HepG2 (cell line): ENCODE results near the gene ZNF770. TPM values are rescaled to one million over a fixed set of nuclear protein-coding genes. Genes with fewer than 3 reads are reported as not detected.

ENCODE experiments used
- BORCS8-MEF2B ChIP-seq: sonication (generic); formaldehyde crosslinking; IDR thresholded peaks from 2 replicates; pipeline ENCODE4 v1.8.0; 2022; ENCODE audit warnings: mild to moderate bottlenecking, missing genetic modification reagents
- BRCA1 ChIP-seq: sonication (generic); formaldehyde crosslinking; IDR thresholded peaks from 2 replicates; pipeline ENCODE4 v1.4.0; 2020; ENCODE audit warnings: missing genetic modification reagents
- HCFC1 ChIP-seq: fragments of 150-350 bp; IDR thresholded peaks from 2 replicates; pipeline ENCODE4 v1.6.1; 2014; ENCODE audit warnings: low read depth, low read length
- MEIS1 ChIP-seq: sonication (generic); formaldehyde crosslinking; IDR thresholded peaks from 2 replicates; pipeline ENCODE4 v1.9.0; 2021; ENCODE audit warnings: mild to moderate bottlenecking, missing genetic modification reagents, moderate library complexity, borderline replicate concordance
- PCBP1 ChIP-seq: fragments of 200-400 bp; formaldehyde crosslinking; IDR thresholded peaks from 2 replicates; pipeline ENCODE4 v1.6.1; 2017; ENCODE audit warnings: mild to moderate bottlenecking, low read depth, low read length, borderline replicate concordance
- RARA ChIP-seq: IDR thresholded peaks from 2 replicates; pipeline ENCODE4 v1.6.1; 2016; ENCODE audit warnings: missing genetic modification reagents, missing compliant biosample characterization
- SMARCC2 ChIP-seq: fragments of 450-650 bp; IDR thresholded peaks from 2 replicates; pipeline ENCODE4 v1.6.1; 2017; ENCODE audit warnings: antibody characterized with exemption, mild to moderate bottlenecking
- ZNF614 ChIP-seq: IDR thresholded peaks from 2 replicates; pipeline ENCODE4 v1.6.1; 2018; ENCODE audit warnings: missing biosample characterization, missing genetic modification reagents, inconsistent platforms, borderline replicate concordance
- polyA plus RNA-seq, 8 experiments: library from polyadenylated mRNA; depleted of rRNA in 3 of 8; stranded (reverse) in 7 of 8; unstranded in 1 of 8; fragments of >200 nt; fragmentation: Illumina TruSeq in 4 of 8; extraction: Trizol in 4 of 8; gene quantifications; 2 replicates each; pipeline versions ENCODE4 v1.2.1 to v1.2.3, GENCODE V29; 2011 to 2016; ENCODE audit warnings: low read depth in 4 of 8, missing spikeins in 1 of 8, mixed read lengths in 1 of 8; ENCODE audit not compliant: insufficient read depth in 1 of 8
- total RNA-seq, 5 experiments: library from RNA; depleted of rRNA; stranded (reverse); fragments of >200 nt; fragmentation: Illumina TruSeq; extraction: Trizol; gene quantifications; 2 replicates each; pipeline ENCODE4 v1.2.3, GENCODE V29; 2016; ENCODE audit warnings: low read depth in 1 of 5
- TF ChIP-seq, protein P1 (sequence below): sonication (generic); formaldehyde crosslinking; IDR thresholded peaks from 2 replicates; pipeline ENCODE4 v1.5.1; 2020; ENCODE audit warnings: mild to moderate bottlenecking, moderate library complexity, missing genetic modification reagents
- TF ChIP-seq, protein P2 (sequence below): sonication (generic); formaldehyde crosslinking; IDR thresholded peaks from 2 replicates; pipeline ENCODE4 v1.4.0; 2020; ENCODE audit warnings: mild to moderate bottlenecking, missing genetic modification reagents
- TF ChIP-seq, protein P3 (sequence below): sonication (generic); formaldehyde crosslinking; IDR thresholded peaks from 2 replicates; pipeline ENCODE4 v1.4.0; 2020; ENCODE audit warnings: mild to moderate bottlenecking, missing genetic modification reagents
- TF ChIP-seq, protein P4 (sequence below): sonication (generic); formaldehyde crosslinking; conservative IDR thresholded peaks from 2 replicates; pipeline ENCODE4 v1.4.0; 2020; ENCODE audit warnings: missing genetic modification reagents

Gene ZNF770
- total and polyA plus RNA-seq, 2 of the 13 experiments (the other 11 are each of a cell fraction or from before 2014, with no cell fraction given) = 15.5 to 33.1 TPM

DNA sequence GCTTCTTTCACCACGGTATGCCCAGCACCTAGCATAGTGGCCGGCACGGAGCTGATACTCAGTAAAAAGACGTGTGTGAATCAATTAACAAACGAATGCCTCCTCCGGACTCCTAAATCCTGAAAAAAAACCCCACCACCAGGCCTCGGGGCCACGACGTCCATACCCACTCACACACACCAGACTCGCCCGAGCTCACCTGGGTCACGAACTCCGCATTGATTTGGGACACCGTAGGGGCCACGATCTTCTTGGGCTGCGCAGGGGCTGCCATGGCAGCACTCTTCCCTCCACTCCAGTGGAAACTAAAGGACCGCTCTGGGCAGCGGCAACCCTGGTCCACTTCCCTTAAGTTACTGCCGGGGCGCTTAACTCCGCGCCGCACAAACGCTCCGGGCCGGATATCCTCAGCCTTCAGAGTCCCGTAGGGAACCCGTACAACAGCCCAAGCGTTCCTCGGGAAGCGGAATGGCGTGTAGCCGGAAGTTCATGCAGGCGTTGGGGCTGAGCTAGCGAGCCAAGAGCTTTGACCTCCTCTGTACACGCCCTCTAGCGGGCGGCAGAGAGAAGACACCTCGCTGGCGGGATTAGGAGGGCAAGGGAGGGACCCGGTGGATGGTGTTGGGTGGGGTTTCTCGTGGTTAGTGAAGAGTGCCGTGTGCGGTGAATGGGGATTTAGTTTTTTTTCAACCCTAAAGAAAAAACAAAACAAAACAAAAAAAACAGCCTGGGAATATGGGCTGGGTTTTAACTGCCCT is 18.6 kb downstream of the ZNF770 start, which contains the start of gene AQR (continued):
- TF ChIP-seq, protein P1, sequence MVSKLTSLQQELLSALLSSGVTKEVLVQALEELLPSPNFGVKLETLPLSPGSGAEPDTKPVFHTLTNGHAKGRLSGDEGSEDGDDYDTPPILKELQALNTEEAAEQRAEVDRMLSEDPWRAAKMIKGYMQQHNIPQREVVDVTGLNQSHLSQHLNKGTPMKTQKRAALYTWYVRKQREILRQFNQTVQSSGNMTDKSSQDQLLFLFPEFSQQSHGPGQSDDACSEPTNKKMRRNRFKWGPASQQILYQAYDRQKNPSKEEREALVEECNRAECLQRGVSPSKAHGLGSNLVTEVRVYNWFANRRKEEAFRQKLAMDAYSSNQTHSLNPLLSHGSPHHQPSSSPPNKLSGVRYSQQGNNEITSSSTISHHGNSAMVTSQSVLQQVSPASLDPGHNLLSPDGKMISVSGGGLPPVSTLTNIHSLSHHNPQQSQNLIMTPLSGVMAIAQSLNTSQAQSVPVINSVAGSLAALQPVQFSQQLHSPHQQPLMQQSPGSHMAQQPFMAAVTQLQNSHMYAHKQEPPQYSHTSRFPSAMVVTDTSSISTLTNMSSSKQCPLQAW (CRISPR knock-in tag) = peak; percentile 89
- TF ChIP-seq SMARCC2 (no peak), MEIS1 (CRISPR knock-in tag) (no peak), ZNF614 (CRISPR knock-in tag) (peak; percentile 86), BORCS8-MEF2B (CRISPR knock-in tag) (peak; percentile 87), PCBP1 (no peak), BRCA1 (no peak; the same call in 1 of the 2 replicates), RARA (peak; percentile 48; the same call in 1 of the 2 replicates), HCFC1 (peak; percentile 81)
- TF ChIP-seq, protein P2, sequence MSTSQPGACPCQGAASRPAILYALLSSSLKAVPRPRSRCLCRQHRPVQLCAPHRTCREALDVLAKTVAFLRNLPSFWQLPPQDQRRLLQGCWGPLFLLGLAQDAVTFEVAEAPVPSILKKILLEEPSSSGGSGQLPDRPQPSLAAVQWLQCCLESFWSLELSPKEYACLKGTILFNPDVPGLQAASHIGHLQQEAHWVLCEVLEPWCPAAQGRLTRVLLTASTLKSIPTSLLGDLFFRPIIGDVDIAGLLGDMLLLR (CRISPR knock-in tag) = no peak
- TF ChIP-seq, protein P3, sequence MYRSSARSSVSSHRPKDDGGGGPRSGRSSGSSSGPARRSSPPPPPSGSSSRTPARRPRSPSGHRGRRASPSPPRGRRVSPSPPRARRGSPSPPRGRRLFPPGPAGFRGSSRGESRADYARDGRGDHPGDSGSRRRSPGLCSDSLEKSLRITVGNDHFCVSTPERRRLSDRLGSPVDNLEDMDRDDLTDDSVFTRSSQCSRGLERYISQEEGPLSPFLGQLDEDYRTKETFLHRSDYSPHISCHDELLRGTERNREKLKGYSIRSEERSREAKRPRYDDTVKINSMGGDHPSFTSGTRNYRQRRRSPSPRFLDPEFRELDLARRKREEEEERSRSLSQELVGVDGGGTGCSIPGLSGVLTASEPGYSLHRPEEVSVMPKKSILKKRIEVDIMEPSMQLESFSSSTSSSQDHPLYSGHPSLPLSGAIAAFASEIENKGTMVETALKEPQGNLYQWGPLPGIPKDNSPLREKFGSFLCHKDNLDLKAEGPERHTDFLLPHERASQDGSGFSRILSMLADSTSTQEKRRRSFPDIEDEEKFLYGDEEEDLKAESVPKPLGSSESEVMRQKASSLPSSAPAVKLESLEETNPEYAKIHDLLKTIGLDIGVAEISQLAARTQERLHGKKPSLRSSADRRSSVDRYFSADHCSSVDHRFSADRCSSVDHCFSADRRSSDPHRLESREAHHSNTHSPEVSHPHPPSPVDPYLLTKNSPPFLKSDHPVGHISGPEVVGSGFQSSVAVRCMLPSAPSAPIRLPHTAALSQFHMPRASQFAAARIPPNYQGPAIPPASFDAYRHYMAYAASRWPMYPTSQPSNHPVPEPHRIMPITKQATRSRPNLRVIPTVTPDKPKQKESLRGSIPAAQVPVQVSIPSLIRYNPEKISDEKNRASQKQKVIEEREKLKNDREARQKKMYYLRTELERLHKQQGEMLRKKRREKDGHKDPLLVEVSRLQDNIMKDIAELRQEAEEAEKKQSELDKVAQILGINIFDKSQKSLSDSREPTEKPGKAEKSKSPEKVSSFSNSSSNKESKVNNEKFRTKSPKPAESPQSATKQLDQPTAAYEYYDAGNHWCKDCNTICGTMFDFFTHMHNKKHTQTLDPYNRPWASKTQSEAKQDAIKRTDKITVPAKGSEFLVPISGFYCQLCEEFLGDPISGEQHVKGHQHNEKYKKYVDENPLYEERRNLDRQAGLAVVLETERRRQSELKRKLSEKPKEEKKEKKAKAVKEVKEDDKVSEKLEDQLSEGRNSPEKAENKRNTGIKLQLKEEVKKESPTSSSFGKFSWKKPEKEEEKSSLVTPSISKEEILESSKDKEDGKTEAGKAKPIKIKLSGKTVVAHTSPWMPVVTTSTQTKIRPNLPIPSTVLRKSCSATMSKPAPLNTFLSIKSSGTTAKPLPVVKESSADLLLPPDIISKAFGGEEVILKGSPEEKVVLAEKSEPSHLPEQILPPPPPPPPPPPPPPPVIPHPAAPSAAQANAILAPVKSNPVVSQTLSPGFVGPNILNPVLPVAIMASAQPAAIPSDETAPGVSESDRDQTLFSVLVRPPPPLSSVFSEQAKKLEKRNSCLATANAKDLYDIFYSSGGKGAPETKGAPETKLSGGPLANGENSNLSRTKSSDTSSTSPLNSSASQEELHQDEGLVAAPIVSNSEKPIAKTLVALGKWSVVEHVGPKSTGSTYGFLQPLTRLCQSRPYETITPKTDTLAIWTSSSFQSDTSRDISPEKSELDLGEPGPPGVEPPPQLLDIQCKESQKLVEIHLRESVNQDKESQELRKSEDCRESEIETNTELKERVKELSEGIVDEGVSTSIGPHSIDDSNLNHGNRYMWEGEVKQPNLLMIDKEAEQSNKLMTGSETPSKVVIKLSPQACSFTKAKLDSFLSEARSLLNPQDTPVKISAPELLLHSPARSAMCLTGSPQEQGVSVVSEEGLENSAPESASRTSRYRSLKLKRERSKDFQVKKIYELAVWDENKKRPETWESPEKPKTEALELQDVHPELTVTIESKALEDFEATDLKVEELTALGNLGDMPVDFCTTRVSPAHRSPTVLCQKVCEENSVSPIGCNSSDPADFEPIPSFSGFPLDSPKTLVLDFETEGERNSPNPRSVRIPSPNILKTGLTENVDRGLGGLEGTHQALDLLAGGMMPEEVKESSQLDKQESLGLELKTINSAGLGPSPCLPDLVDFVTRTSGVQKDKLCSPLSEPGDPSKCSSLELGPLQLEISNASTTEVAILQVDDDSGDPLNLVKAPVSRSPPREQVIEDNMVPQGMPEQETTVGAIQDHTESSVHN (CRISPR knock-in tag) = peak; percentile 31; the same call in 1 of the 2 replicates
- TF ChIP-seq, protein P4, sequence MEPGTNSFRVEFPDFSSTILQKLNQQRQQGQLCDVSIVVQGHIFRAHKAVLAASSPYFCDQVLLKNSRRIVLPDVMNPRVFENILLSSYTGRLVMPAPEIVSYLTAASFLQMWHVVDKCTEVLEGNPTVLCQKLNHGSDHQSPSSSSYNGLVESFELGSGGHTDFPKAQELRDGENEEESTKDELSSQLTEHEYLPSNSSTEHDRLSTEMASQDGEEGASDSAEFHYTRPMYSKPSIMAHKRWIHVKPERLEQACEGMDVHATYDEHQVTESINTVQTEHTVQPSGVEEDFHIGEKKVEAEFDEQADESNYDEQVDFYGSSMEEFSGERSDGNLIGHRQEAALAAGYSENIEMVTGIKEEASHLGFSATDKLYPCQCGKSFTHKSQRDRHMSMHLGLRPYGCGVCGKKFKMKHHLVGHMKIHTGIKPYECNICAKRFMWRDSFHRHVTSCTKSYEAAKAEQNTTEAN (CRISPR knock-in tag) = peak; percentile 74
